Progenitor cell of endocrine pancreas (in vitro differentiated cells): Measurements from ENCODE around the gene TMIGD3. TPM values are rescaled to one million over a fixed set of nuclear protein-coding genes. Genes with fewer than 3 reads are reported as not detected.
"Not testable (repeated sequence)": the region's sequence is repeated elsewhere in the genome, so short reads cannot be mapped to it uniquely, and the experiment has no call there.

Source experiments
- DNase-seq: peaks from one replicate; pipeline ENCODE4 v3.0.0; 2021; ENCODE audit warnings: low spot score; ENCODE audit not compliant: unreplicated experiment
- H3K27ac Mint-ChIP-seq: 2 replicates; pipeline ENCODE4 v1.8.0; 2021; ENCODE audit warnings: mild to moderate bottlenecking, moderate library complexity, mixed read lengths
- H3K27me3 Mint-ChIP-seq: 2 replicates; pipeline ENCODE4 v1.8.0; 2021; ENCODE audit warnings: mixed read lengths
- H3K36me3 Mint-ChIP-seq: 2 replicates; pipeline ENCODE4 v1.8.0; 2022; ENCODE audit warnings: mixed read lengths; ENCODE audit not compliant: insufficient read depth
- H3K4me1 Mint-ChIP-seq: 2 replicates; pipeline ENCODE4 v1.8.0; 2021; ENCODE audit warnings: low read depth, mixed read lengths
- H3K4me3 Mint-ChIP-seq: 2 replicates; pipeline ENCODE4 v1.8.0; 2021; ENCODE audit warnings: low read depth, mild to moderate bottlenecking, moderate library complexity, mixed read lengths
- H3K9me3 Mint-ChIP-seq: 2 replicates; pipeline ENCODE4 v1.8.0; 2021; ENCODE audit warnings: low read depth, mixed read lengths
- long read RNA-seq: library from polyadenylated mRNA; unstranded; transcript quantifications from one replicate; pipeline ENCODE4 v2.0.0, GENCODE V29; 2020
- total RNA-seq: library from RNA; stranded (reverse); gene quantifications from 2 replicates; pipeline ENCODE4 v1.2.1, GENCODE V29; 2021
- TF ChIP-seq, protein P1 (sequence below): fragments of 200-600 bp; sonication (generic); IDR thresholded peaks from one replicate; pipeline ENCODE4 v1.5.0; 2021; ENCODE audit warnings: antibody characterized with exemption, mild to moderate bottlenecking; ENCODE audit not compliant: unreplicated experiment

Gene TMIGD3
- not detected in 2 replicates for total RNA-seq
- long read RNA-seq: 0 reads

DNA sequence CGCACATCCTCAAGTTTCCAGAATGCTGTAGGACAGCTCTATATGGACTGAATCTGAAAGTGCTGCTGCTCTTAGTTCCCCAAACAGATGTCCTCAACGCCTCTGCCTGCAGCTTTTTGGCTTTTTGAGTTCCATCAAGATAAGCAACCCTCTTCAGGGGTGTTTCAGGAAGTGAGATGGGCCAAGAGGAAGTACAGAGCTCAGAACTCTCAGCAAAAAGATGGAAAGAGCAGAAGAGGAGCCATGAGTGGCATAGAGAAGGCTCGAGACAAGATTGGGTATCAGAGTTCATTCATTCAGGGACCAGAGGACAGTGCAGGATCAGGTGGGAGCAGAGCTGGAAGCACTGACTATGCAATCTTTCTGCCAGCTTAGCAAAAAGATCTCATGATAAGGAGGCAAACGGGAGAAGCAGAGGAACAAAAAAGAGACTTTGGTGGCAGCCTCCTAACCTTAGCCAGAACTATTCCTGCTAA is at the start of gene TMIGD3, which contains the start of gene ADORA3:
Gene TMIGD3, minus strand, starts transcription at position 49 of the 476 bp plus-strand sequence. CDS start 279 bp downstream, outside the sequence.
Gene ADORA3, minus strand, starts transcription at position 49 of the 476 bp plus-strand sequence. CDS start 279 bp downstream, outside the sequence.
- no peaks in the 10 kb centered on the region for H3K9me3 Mint-ChIP-seq
- no peak within 1 kb of the TSS for H3K27ac Mint-ChIP-seq
- no peak within 1 kb of the TSS for H3K4me3 Mint-ChIP-seq
- TF ChIP-seq, protein P1, sequence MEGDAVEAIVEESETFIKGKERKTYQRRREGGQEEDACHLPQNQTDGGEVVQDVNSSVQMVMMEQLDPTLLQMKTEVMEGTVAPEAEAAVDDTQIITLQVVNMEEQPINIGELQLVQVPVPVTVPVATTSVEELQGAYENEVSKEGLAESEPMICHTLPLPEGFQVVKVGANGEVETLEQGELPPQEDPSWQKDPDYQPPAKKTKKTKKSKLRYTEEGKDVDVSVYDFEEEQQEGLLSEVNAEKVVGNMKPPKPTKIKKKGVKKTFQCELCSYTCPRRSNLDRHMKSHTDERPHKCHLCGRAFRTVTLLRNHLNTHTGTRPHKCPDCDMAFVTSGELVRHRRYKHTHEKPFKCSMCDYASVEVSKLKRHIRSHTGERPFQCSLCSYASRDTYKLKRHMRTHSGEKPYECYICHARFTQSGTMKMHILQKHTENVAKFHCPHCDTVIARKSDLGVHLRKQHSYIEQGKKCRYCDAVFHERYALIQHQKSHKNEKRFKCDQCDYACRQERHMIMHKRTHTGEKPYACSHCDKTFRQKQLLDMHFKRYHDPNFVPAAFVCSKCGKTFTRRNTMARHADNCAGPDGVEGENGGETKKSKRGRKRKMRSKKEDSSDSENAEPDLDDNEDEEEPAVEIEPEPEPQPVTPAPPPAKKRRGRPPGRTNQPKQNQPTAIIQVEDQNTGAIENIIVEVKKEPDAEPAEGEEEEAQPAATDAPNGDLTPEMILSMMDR: no peak
- no peak for DNase-seq
- H3K27me3 Mint-ChIP-seq: peaks cover 4% of the 10 kb centered on the region
- H3K4me1 Mint-ChIP-seq: peaks cover 5% of the 10 kb centered on the region
- no peaks in the 10 kb centered on the region for H3K36me3 Mint-ChIP-seq

GRCh38 chr1:111553196-111553595 is 49.8 kb upstream of the TMIGD3 start:
- no peaks in the 10 kb centered on the region for H3K9me3 Mint-ChIP-seq
- no peak overlapping the region for H3K27ac Mint-ChIP-seq
- no peak overlapping the region for H3K4me3 Mint-ChIP-seq
- DNase-seq: no peak
- TF ChIP-seq, protein P1: no peak
- no peaks in the 10 kb centered on the region for H3K27me3 Mint-ChIP-seq
- no peaks in the 10 kb centered on the region for H3K36me3 Mint-ChIP-seq
- H3K4me1 Mint-ChIP-seq: peaks cover 7% of the 10 kb centered on the region

DNA sequence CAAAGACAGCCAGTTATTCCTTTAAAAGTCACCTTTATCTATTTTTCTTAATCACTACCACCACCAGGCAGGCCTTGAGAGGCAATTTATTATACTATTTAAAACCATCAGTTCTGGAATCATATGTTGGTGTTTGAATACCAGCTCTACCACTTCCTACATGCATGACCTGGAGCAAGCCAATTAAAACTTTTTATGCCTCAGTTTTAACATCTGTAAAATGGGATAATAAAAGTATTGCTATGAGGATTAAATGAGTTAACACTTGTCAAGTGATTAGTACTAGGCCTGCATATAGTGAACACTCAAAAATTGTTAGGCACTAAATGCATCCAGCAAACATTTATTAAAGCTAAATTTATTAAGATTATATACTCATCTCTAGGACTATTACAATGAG is 49.2 kb upstream of the TMIGD3 start:
- Mint-ChIP-seq H3K27ac (no peak overlapping the region), H3K36me3 (no peaks in the 10 kb centered on the region), H3K4me1 (peaks cover 7% of the 10 kb centered on the region), H3K27me3 (no peaks in the 10 kb centered on the region), H3K9me3 (no peaks in the 10 kb centered on the region), H3K4me3 (no peak overlapping the region)
- TF ChIP-seq, protein P1: no peak
- DNase-seq: no peak

DNA sequence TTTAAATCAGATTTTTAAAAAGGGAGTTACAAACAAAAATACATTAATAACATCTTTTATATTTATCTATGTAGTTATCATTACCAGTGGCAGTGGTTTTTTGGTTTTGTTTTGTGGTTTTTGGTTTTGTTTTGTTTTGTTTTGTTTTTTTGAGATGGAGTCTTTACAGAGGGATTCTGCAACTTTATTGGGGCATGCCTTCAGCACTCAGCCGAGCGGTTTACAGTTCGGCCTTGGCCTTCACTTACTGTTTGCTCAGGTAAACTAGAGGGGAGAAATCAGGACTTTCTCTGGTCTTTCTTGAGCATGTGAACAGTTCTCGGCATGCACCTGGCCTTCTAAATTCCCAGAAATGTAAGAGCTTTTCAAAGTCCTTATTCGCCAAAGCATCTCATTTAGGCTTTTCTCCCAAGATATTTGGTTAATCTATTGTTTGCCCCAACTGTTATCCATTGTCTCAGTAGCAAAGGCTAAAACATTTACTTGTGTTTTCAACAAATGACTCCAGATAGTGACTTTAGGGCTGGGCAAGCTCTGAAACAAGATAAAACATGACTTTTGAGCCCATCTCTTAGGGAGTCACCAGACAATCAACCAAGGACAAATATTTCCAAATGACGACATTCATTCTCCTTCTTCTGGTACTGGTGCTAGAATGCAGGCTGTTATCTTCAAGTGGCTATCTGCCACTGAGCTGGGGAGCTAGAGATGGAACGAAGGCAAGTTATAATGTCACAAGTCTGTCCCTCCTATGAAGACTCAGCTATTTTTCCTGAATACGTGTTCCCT is 48.4 kb upstream of the TMIGD3 start:
- Mint-ChIP-seq H3K27ac (no peak overlapping the region), H3K4me3 (no peak overlapping the region), H3K36me3 (no peaks in the 10 kb centered on the region), H3K4me1 (peaks cover 7% of the 10 kb centered on the region), H3K27me3 (no peaks in the 10 kb centered on the region), H3K9me3 (no peaks in the 10 kb centered on the region)
- TF ChIP-seq, protein P1: no peak
- DNase-seq: no peak

DNA sequence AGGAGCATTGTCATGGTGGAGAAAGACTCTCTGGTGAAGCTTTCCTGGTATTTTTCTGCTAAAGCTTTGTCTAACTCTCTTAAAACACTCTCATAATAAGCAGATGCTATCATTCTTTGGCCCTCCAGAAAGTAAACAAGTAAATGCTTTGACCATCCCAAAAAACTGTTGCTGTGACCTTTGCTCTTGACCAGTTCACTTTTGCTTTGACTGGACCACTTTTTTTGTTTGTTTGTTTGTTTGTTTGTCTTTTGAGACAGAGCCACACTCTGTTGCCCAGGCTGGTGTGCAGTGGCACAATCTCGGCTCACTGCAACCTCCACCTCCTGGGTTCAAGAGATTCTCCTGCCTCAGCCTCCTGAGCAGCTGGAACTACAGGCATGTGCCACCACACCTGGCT is 44.4 kb upstream of the TMIGD3 start:
- H3K9me3 Mint-ChIP-seq: peaks cover 15% of the 10 kb centered on the region

More for the DNA sequence above, 44.4 kb upstream of the TMIGD3 start:
- not testable (repeated sequence) for H3K27ac Mint-ChIP-seq, DNase-seq, H3K36me3 Mint-ChIP-seq, H3K4me3 Mint-ChIP-seq, H3K4me1 Mint-ChIP-seq, H3K27me3 Mint-ChIP-seq
